ENCODE data around the gene DPYSL5.
A peak's percentile ranks its signal among the peaks of the same experiment; 100 is the strongest.
"Not testable (repeated sequence)": the region's sequence is repeated elsewhere in the genome, so short reads cannot be mapped to it uniquely, and the experiment has no call there.

The DPYSL5 gene, protein sequence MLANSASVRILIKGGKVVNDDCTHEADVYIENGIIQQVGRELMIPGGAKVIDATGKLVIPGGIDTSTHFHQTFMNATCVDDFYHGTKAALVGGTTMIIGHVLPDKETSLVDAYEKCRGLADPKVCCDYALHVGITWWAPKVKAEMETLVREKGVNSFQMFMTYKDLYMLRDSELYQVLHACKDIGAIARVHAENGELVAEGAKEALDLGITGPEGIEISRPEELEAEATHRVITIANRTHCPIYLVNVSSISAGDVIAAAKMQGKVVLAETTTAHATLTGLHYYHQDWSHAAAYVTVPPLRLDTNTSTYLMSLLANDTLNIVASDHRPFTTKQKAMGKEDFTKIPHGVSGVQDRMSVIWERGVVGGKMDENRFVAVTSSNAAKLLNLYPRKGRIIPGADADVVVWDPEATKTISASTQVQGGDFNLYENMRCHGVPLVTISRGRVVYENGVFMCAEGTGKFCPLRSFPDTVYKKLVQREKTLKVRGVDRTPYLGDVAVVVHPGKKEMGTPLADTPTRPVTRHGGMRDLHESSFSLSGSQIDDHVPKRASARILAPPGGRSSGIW

DNA sequence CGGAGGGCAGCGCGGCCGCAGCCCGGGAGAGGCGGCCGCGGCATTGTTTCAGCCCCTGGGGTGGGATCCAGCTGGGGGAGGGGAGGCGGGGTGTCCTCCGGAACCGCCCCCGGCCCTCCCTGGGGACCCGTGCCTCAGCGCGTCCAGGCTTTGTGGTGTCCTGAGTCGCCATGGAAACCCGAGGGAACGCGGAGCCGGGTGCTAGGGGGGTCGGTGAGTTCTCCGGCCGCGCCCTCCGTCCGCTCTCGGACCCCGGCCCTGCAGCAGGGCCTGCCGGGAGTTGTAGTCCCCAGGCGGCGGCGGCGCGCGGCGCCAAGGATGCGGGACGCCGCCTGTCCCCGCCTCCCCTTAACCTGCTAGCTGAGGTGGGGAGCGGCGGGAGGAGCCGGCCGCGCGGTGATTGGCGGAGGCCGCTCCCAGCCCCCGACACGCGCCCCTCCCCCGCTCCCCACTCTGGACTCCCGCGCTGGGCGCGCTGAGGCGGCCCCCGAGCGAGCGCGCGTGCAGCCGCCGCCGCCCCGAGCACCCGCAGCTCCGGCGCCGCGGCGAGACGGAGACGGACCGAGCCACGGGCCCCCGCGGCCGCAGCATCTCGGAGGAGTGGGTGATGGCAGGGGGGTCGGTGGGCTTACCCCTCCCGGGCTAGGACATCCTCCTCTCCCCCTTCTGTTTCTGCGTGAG is at the start of gene DPYSL5:
Gene DPYSL5 (plus strand): TSS at position 478 of the 681 bp plus-strand sequence. CDS start 50,368 bp downstream, outside the sequence.
- DNase-seq: peak; percentile 23 to 44

DNA sequence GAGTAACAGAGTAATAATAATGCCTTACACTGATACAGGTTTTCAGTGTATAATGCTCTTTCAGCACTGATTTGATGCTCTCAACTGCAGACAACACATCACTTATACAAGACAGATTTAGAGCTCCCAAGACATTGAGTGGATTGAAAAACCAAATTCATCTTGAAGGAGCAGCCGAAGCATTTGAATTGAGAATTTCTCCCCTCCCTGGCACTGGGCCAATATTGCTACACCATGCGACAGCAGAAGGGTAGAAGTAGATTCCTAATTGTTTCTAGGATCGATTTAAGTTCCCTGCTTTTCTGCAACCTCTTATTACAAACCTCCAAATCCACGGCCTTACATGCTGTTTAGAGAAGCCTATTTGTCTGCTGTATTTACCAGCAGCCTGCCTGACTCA is 46.6 kb upstream of the DPYSL5 start:
- no peak for DNase-seq

DNA sequence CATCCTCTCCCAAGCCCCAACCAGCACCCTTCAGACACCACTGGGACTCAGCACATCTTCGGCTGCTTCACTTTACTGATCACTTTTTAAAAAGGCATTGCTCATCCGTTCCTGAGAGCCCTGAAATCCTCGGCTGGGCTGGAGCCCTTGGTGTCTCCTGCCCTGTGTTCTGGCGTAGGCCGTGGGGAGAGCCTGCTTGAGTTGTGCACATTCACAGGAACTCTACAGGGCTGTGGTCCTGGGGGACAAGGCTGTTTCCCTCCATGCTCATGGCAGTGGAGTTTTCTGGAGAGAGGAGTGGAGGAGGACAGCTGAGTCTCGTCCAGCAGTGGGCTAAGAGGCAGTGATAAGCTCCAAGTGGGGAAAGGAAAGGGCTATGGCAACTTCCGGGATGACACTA is 46.1 kb upstream of the DPYSL5 start:
- no peak for DNase-seq

DNA sequence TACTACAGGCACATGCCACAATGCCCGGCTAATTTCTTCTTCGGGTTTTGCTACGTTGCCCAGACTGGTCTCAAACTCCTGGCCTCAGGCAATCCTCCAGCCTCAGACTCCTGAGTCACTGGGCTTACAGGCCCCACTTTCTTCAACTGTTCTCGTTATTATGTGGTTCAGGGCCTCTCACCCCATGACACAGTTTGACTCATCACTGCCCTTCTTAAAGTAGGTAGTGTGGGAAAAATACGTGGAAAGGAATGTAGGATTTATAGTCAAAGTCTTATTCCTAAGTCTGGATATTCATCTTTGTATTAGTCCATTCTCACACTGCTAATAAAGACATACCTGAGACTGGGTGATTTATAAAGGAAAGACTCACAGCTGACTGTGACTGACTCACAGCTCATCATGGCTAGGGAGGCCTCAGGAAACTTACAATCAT is 42.7 kb upstream of the DPYSL5 start:
- no peak for DNase-seq

DNA sequence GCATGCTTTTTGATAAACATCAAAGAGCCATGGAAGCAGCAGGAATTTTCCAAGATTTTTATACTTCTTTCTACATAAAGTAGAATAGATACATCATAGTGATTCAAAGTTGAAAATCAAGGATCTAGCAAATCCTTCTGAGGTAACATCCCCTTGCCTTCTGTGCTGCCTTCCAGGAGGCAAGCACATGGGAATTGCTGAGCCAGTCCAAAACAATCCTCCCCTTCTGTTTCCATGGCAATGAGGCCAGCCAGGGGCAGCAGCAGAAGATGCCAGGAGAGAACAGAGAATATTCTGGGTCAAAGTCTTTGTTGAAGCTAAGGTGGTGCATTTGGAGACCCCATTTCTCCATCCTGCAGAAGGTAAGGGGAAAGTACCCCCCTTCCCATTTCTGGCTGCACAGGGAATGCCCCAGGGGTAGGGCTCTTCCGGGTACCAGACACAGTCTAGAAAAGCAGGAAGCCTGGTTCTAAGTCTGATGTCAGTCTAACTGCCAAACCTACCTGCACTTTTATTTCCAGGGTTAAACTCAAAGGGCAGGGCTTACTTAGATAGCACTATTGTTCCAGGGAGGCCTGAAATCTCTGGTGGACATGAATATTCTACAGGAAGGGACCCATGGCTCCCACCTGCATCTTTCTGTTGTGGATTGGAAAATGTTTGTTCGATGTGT is 40.0 kb upstream of the DPYSL5 start:
- no peak for DNase-seq

DNA sequence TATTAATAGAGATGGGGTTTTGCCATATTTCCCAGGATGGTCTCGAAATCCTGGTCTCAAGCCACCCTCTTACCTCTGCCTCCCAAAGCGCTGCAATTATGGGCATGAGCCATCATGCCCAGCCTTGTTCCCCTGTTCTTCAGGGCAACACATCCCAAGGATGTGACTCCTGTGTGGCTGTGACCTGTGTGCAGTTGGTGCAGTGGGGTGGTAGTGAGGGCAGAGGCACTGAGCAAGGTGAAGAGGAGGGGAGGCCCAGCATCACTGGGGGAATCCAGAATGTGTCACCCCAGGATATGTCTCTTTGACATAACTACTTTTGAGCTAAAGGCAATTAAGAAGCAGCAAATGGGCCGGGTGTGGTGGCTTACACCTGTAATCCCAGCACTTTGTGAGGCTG is 38.7 kb upstream of the DPYSL5 start:
- DNase-seq: no peak

DNA sequence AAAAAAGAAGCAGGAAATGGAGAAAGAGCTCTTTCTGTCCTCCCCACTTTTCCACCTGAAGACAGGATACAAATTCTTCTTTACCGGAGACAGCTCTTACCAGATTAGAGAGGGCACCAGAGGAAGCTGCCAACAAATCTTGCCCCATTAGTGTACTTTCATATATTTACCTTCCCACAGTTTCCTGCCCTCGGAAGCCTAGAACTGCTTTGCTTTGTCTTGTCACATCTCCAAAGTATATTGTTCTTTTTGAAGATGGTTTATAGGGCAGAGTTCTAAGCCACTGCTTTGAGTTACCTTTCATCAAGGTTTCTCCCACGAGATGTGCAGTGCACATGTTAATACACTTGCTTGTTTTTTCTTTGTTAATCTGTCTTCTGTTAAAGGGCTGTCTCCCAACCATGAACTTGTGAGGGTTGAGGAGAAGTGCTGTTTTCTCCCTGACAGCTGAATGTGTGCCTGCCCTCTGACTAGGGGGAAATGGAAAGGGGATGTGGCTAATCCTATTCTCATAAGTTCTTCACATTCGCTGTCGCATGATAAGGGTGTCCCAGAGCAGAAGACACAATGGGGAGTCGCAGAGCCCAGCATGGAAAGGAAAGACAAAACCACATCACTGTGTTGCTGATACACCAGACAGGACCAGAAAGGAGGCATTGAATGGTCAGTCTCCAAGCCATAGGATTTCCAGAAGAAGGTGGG is 37.9 kb upstream of the DPYSL5 start:
- DNase-seq: no peak

DNA sequence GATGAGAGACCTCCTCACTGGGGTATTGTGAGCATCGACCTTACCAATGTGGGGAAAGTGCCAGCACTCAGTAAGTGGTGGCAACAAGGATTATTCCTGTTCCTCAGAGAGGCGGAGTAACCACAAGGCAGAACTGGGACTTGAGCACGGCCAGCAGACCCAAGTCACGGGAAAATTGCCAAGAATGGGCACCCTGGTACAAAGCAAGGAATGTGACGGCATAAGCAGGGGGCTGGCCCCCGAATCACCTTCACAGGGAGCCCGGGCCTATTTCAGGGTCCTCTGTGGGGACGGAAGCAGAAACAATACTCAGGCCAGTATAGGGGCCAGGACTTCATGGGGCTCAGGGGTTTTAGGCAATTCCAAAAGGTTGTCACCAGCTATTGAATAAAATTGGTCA is 36.7 kb upstream of the DPYSL5 start:
- no peak for DNase-seq

DNA sequence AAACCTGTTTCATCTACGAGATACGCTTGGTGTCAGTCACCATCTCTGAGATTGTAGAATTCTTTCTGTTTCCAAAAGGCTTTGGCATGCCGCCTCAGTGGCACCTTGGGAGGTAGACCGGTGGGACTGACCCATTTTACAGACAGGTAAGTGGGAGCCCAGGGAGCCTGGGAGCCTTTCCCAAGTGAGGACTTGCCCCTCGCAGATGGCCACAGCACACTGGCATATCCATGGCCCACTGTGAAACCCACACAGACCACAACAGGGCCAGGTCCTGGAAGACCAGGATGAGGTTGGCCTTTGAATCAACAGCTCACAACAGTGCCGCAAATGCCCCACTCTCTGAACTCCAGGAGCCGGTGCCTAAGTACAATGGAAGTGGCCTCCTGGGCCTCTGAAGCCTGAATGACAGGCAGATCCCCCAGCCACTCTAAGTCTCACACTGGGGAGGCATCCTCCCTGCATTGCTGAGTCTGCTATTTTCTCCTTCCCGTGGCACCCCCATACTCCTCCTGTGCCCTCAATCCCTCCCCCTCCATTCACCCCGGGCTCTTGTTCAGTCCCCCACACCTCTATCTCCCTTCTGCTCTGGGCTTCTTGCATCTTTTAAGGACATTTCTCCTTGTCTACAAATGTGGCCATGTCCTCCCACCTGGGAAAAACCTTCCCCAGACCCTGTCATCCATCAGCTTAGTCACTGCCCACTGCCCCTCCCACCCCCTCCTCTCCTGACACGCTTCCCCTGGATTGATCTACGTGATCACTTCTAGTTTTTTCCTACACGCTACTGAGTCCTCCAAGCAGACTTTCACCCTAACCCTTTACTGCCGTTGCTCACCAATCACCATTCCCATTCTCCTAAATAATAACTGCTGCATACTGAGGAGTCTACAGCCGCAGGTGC is 35.9 kb upstream of the DPYSL5 start:
- DNase-seq: no peak

DNA sequence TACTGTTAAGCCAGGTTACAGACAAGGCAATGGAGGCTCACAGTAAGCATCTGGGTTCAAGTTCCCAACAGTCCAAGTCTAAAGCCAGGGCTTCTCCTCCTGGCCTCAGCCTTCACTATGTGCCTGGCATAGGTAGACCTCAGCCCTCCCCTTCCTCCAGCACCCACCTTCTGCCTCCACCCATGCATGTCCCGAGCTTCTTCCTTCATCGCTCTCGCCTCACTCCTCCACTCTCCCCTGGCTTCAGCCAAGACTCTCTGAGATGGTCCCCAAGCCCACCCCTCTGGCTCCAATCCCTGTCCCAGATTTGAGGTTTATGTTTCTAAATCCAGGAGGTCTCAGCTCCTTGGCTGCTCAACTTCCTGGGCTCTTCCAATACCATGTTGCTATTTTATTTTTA is 35.2 kb upstream of the DPYSL5 start:
- DNase-seq: no peak

DNA sequence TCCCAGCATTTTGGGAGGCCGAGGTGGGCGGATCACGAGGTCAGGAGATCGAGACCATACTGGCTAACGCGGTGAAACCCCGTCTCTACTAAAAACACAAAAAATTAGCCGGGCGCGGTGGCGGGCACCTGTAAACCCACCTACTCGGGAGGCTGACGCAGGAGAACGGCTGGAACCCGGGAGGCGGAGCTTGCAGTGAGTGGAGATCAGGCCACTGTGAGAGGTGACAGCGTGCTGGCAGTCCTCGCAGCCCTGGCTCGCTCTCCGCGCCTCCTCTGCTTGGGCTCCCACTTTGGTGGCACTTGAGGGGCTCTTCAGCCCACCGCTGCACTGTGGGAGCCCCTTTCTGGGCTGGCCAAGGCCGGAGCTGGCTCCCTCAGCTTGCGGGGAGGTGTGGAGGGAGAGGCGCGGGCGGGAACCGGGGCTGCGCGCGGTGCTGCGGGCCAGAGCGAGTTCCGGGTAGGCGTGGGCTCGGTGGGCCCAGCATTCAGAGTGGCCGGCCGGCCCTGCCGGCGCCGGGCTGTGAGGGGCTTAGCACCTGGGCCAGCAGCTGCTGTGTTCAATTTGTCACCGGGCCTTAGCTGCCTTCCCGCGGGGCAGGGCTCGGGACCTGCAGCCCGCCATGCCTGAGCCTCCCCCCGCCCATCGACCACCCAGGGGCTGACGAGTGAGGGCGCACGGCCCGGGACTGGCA is 33.7 kb upstream of the DPYSL5 start:
- DNase-seq: not testable (repeated sequence)

DNA sequence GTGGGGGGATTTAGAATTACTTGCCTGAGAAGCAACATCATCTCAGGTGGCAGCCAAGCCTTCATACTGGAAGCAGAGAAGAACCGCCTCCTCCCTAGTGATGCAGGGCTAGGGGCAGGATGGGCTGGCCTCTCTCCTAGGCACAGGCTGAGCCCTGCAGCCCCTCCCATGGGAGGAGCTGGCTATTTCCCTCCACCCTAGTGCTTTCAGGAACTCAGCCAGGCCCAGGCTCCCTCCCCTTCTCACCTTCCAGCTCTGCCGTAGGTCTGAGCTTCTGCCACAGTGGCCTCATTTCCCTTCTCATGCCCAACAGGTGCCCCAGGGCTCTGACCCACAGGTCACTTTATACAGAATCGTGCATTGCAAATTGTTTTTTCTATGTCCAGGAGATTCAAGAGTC is 31.0 kb upstream of the DPYSL5 start:
- no peak for DNase-seq

DNA sequence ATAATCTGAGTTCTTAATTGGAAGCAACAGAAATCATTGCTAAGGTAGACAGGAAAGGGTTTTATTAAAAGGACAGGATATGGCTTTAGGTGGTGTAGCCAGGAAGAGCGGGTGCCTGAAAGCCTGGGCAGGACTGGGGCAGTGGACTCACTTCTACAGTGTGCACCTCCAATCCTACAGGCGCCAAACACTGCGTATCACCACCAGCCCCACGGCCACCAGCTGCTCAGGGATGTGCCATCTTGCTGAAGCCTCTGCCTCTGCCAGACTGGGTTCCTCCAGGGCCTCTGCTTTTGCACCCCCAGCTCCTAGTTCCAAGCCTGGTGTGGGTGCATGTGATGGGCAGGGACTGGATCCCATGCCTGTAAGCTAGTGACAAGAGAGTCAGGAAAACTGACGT is 29.7 kb upstream of the DPYSL5 start:
- no peak for DNase-seq

DNA sequence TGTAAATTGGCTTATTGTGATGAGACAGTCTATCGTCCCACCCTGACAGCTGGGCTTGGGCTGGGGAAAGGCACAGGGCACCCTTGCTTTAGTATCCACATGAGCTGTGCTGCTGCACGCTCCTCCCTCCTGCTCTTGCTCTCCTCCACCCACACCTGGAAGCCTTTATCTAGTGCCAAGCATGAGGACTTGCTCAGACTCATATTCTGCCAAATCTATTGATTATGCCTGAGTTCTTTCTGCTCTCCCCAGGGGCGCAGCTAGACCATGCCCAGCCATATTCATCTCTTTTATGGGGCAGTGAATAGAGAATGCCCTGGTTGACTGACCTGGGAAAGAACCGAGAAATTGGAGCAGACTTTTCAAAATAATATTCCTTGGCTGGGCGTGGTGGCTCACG is 29.0 kb upstream of the DPYSL5 start:
- no peak for DNase-seq

DNA sequence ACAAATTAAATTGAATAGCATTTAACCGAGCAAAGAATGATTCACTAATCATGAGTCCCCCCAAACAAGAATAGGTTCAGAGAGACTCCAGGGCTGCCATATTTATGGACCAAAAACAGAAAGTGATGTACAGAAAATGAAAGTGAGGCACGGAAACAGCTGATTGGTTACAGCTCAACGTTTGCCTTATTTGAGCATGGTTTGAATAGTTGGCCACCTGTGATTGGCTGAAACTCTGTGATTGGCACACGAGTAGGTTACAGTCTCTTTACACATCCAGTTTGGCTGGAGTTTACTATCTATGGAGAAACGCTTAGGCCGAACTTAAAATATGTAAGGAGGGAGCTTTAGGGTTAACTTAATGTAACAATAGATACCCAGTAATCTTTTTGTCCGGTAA is 27.0 kb upstream of the DPYSL5 start:
- no peak for DNase-seq

DNA sequence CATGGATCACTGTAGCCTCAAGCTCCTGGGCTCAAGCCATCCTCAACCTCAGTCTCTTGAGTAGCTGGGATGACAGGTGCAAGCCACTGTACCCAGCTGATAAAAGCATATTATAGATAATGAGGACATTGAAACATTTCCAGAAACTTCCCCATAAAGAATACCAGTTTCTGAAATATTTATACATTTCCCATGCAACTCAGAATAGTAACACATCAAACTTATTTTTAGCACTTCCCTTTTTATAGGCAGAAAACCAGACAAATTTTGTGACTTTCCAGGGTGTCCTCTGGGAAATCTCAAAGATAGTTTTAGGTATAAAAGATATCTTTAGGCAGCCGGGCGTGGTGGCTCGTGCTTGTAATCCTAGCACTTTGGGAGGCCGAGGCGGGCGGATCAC is 25.1 kb upstream of the DPYSL5 start:
- DNase-seq: no peak

DNA sequence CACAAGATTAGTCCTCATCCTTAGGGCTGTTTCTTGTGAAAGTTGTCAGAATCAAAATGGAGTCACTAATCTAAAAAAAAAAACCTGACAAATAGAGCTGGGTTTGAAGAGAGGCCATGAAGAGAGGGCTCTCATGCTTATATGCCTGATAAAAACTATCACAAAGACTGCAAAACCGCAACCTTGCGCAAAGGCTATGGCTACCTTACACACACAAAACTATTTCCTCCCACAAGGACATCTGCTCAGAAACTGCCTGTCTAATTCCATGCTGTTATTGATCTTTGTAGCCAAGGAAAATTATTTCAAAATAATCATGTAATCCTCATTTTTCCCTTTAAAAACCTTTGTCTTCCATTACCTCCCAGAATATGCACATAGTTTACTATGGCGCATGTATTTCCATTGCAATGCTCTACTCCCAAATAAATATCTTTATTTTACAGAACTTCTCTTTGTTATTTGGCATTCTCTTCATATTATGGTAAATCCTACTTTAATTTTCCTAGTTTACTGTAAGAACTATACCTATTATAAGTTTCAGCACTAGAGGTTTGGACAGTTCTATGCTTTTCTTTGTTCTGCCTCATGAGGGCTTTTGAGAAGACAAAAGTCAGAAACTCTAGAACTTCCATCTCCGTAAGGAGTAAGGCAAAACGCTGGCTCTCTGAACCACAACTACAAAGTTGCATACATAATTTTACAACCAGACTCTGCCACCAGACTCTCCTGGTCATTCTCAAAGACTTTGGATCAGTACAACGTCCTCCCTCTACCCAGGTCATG is 9.6 kb upstream of the DPYSL5 start:
- DNase-seq: no peak

DNA sequence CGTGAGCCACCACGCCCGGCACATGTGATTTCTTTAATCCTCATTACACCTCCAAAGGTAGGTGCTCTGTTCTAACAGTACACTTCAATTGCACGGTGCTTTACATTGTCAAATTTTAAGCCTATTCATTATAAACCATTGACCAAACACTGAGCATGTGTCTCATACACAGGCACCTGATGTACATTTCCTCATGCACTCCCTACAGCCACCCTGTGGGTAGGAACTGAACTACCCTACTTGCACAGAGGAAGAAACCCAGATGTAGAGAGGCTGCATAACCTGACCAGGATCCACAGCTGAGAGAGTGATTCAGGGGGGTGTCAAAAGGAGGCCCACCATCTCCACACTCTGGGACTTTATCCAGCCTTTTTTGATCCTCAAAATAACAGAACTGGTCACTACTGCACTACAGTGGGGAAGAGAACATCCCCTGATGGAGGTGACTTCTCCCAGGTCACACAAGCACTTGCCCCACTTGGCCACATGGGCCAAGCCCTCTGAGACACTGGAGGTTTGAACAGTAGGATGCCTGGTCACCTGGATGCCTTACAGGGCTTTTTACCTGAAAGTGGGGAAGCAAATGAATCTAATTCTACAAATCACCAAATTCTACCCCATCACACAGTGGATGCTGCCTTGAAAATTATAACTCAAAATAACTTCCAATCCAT is 6.9 kb upstream of the DPYSL5 start:
- DNase-seq: no peak

DNA sequence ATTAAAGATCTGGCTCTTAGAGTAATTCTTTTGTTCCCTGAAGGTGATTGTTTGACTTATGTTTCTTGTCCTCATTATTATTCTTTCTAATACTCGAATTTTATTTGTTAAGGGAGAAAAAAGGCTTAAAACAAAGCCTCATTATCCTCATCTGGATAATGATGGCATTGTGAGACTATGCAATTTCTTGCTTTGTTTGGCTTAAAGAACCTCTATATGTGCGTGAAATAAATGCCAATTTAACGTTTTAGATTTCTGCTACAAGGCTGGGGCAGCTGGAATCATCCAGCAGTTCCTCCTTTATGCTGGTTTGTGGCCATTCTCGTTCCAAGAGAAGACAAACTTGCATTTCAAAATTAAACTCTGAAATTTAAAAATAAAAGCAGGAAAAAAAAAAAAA is 4.9 kb upstream of the DPYSL5 start:
- no peak for DNase-seq

DNA sequence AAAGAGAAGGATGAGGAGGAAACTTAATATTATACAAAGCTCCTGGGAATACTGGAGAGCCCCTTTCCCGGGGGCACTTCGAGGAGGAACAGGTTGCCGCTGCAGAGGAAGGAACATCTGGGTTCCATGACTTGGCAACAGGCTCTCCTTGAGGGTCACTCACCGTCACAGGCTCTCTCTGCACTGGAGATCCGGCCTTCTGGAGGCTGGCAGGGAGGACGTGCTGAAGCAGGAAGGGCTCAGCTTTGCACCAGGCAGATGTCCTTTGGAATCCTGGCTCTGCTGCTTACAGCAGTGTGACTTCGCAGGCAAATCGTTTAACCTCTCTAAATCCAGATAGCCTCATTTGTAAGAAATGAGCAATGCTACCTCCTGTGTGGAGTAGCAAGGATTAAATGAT is 2.9 kb upstream of the DPYSL5 start:
- DNase-seq: no peak

Measured in activated T-cell treated with anti-CD3 and anti-CD28 coated beads, Interleukin-2, amount 50 U/mL, for 48 hours (primary cell).